ENCODE data around the gene FOXB1.

FOXB1 gene

DNA sequence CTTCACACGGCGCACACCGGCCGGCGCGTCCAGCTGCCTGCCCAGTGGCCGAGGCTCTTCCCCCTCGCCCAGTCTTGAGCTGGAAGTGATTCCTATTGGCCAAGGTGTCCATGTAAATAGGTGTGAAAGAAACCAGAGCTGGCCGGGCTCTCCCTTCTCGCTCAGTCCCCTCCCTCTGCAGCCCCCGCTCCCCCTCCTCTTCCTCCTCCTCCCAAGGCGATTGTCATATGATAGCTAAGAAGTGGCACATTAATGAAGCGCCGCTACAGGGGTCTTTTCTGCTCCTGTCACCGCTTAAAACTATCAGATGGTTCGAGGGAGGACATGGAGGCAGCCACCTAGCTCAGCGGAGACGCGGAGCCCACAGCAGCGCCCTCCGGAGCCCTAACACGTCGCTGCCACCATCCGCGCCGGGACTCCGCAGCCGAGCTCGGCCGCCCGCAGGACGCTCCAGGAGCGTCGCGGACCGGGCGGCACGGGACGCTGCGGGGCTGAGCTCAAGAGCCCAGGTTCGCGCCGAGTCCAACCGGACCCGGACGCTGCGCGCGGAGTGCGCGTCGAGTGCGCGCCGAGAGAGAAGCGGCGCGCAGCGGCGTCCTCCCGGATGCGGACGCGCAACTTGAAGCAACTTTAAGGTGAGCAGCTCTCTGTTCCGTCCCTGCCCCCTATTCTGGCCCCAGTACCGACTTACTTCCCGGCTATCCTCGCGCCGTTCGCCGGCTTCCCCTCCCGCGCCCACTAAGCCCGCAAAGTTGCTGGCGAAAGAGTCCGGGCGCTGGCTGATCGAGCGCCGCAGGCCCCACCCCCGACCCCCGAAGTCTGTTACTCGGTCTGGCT lies at the start of gene FOXB1:
FOXB1 (plus strand) TSS at position 303 of the 837 bp plus-strand sequence. CDS start 653 bp downstream, outside the sequence.
- DNase-seq = peak in 1 of 56 donors; percentile 29

DNA sequence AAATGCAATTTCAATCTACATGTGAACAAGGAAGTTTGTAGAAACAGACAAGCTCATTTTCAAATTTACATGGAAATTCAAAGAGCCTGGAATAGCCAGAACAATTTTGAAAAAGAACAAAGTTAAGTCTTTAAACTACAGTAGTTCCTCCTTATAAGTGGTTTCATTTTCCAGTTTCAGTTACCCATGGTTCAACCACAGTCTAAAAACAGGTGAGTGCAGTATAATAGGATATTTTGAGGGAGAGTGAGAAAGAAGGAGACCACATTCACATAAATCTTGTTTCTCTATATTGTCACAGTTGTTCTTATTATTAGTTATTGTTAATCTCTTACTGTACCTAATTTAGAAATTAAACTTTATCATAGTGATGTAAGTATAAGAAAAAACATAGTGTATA lies 45.8 kb upstream of the FOXB1 start:
- no peak for DNase-seq

DNA sequence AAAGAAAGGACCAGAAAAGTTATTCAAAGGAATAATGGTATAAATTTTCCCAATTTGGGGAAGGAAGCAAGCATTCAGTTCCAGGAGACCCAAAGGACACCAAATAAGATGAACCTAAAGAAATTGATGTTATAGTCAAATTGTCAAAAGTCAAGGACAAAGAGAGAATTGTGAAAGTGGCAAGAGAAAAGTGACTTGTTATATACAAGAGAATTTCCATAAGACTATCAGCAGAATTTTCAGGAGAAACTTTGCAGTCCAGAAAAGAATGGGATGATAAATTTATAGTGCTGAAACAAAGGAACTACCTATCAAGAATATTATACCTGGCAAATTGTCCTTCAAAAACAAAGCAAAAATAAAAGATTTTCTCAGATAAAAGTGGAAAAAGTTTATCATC lies 43.8 kb upstream of the FOXB1 start:
- no peak for DNase-seq

DNA sequence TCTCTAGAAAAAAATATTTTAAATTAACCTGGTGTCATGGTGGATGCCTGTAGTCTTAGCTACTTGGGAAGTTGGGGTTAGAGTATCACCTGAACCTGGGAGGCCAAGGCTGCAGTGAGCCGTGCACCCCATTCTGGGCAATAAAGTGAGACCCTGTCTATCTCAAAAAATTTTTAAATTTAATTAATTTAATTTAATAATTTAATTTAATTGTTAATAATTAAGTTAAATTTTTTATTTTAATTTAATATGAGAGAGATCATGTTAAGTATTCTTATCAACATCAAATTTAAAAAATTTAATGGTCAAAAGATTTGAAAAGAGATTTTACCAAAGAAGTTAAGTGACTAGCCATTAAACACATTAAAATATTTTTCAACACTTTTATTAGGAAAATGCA lies 40.8 kb upstream of the FOXB1 start:
- DNase-seq = no peak

DNA sequence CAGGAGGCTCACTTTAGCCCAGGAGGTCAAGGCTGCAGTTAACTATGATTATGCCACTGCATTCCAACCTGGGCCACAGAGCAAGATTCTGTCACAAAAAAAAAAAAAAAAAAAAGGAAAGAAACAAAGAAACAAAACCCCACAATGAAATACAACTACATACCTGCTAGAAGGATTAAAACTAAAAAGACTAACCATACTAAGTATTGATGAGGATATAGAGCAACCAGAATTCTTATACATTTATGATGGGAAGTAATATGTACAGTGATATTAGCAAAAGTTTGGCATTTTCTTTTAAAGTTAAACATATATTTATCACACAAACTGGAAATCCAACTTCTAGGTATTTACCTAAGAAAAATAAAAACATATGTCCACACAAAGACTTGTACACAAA lies 40.2 kb upstream of the FOXB1 start:
- no peak for DNase-seq

DNA sequence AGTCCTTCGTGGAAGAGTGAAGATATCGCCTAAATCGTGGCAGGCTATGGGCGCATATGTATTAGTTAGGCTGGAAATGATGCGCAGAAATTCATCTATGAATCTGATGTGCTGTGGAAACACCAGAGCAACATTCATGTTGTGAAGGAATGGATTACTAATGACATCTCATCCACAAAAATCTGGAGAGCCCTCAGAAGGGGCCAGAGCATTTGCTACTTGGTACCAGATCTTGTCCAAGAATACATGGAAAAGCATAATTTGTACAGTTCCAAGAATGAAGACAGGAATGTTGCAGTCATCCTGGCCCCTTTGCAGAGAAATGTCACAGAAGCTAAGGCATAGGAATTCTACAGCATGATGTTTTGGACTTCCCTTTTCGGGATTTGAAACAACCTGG lies 38.4 kb upstream of the FOXB1 start:
- no peak for DNase-seq

DNA sequence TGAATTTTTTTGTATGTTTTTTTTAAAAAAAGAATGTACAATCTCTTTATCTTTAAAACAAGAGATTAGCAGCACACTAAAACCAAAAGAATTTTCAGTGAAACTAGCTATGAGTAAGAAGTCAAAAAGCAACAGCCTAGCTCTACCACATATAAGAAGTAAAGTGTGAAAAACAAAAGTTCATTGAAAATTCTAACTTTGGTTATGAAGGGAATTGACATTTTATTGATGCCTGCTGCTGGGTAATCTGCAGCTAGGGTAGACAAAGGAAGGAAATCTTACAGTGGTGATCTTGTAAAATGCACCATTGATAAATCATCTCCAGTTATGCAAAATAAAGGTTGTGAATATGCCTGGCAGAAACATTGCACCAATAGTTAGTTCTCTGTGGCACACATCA lies 37.8 kb upstream of the FOXB1 start:
- no peak for DNase-seq

DNA sequence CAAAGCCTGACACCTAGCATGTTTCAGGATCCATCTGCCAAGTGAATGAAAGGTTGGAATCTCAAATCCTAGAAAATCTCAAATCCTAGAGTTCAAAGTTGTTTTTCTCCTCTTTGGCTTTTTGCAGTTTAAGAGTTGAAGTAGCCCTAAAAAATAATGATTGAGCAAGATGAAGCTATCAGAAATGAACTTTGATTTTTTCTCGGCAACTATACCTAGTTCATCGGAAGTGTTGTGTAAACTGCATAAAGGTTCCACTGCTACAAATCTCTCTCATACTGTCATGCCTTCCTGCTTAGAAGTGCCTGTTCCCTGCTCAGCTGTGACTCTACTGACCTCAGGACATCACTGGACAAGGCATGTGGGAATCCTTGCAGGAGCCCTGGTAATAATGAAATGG lies 35.8 kb upstream of the FOXB1 start:
- no peak for DNase-seq

DNA sequence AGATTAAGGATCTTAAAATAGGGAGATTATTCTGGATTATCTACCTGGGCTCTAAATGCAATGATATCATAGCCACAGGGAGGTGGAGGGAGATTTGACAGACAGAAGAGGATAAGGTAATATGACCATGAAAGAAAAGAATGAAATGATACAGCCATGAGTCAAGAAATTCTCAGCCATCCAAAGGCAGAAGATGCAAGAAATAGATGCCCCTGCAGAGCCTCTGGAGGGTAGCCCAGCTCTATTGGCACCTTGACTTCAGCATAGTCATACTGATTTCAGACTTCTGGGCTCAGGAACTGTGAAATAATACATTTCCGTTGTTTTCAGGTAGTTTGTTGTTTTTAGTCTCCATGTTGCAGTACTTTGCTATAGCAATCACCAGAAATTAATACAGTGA lies 31.9 kb upstream of the FOXB1 start:
- DNase-seq = no peak

DNA sequence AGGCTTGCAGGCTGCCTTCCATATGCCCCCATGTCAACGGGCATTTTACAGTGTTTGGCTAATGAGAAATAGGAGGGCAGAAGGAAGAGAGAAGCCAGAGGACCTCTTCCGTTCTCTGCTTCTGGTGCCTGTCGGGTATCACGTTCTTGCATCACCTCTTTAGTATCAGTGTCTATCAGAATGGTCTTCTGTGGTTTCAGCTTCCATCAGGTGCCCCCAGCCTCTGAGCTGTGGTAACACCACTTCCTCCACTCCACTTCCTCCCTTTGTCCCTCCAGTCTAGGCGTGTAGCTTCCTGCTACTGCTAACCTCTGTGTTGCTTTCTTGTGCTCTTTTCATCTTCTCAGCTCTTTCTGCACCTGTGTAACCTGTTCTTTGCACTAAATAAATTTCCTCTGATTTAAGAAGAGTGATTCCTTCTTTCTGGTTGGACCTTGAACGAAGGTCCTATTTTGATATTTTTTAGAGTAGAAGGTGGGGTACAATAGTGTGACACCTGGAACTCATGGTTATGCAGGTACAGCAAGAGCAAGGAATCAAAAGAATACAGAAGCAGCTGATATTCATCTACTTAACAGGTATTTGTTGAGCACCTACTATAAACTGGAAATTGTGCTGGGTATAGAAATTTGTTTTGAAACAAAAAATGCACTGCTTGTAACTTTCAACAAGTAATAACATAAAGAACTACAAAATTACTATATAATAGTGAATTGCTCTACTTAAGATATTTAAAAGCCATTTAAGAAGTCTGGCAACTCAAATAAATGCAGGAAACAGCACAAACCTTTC lies 27.4 kb upstream of the FOXB1 start:
- no peak for DNase-seq

DNA sequence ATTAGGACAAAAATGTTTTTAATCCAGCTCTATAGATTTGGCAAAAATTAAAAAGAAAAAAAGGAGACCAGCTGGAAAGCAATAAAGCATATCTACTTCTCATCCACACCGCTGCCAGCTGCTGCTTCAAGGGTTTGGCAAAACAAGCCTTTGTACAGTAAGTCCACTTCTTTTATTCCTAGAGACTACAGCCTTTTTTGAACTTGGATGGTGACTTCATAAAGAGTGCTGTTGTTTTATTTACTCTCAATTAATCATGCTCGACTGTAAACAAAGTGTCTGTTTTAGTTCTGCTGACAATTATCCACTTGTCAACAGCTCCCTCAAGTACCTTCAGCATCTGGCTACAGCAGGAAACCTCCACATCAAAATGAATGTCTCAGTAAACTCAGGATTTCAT lies 12.3 kb upstream of the FOXB1 start:
- DNase-seq = no peak

DNA sequence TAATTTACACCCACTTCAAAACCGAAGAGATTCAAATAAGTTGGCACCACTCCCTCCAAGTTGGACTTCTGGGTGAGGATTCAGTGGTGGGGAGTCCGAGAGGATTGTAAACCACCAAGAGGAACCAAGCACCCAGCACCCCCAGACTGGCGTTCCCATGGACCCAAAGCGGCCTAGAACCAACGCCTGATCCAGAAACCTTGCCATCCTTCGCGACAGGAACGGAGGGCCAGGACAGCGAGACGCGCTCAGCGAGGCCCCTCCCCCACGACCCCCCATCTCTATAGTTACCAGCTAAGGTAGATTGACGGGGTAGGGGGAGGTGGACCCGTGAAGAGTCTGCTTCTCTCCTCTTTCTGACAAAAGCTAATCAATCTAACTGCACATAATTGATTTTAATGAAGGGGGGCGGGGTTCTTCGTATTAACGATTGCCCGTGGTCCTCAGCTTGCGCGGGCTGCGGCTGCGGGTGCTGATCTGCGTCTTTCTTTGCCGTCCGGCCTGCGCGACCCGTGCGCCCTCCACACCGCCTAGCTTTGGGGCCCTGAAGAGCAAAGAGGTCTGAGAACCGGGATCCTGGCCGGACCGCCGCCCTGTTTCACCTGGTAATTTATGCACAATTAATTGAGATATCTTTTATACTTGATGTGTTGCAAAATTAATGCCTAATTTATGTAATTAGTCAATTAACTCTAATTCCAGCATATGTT lies 10.9 kb upstream of the FOXB1 start:
- no peak for DNase-seq

DNA sequence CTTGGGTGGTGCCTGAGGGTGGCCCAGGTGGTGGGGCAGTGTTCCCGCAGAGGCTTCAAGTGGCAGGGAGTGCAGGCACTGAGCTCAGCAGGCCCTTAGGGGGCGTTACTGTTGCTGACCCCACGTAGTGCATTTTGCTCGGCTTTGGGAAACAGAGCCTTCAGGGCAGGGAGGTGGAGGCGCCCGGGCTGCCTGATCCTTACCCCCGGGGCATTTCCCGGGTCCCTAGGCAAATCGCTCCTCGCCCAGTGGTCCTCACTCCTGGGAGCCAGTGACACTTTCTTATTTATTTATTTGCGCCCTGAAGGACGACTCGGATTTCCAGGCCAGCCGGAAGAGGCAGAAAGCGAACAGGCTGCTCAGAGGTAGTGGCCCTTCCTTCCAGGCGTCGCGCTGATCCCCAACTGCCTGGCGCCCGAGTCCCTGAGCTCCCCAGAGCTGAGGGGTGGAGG lies 10.1 kb upstream of the FOXB1 start:
- DNase-seq = no peak

DNA sequence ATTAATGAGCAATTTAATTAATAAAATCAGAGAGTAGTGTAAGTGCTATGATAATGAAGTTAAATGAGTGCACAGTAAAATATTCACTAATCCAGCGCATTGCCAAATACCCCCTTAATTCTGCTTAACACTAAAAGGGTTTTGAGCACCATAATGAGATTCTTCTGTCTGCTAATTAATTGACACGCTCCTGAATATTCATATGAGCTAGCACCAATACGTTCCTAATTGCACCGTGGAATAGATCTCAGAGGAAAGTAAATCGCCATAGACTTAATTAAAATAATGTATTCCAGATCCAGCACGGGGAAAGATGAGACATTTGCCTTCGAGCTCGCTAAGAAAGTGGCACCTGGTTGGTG lies 9.6 kb upstream of the FOXB1 start:
- no peak for DNase-seq

DNA sequence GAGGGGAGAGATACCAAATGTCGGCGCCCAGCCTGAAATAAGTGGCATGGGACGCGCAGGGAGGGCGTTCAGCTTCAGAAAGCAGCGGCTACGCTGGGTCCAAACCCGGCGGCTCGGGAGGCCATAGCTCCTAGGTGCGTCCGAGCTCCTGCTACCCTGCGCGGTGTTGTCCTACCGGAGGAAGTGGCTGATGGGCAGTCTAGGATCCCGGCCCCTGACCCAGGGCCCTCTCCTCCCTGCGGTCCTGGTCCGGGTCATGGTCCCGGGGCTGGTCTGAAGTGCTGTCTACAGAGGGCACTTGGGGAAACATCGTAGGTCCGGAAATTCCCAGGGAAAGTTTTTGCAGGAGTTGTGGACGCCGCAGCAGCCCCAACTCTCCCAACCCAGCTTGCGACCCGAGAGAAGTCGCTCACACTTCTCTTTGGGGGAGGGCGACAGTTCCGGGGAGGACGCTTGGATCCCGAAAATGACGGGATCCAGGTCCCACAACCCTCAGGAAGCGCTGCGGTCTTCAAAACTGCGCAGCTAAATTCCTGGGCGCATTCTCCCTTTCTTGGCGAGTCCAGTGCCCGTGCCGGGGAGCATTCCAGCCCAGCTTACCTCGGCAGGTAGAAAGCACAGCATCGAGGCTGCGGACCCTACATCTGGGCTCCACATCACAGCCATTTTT lies 9.1 kb upstream of the FOXB1 start:
- DNase-seq = no peak

DNA sequence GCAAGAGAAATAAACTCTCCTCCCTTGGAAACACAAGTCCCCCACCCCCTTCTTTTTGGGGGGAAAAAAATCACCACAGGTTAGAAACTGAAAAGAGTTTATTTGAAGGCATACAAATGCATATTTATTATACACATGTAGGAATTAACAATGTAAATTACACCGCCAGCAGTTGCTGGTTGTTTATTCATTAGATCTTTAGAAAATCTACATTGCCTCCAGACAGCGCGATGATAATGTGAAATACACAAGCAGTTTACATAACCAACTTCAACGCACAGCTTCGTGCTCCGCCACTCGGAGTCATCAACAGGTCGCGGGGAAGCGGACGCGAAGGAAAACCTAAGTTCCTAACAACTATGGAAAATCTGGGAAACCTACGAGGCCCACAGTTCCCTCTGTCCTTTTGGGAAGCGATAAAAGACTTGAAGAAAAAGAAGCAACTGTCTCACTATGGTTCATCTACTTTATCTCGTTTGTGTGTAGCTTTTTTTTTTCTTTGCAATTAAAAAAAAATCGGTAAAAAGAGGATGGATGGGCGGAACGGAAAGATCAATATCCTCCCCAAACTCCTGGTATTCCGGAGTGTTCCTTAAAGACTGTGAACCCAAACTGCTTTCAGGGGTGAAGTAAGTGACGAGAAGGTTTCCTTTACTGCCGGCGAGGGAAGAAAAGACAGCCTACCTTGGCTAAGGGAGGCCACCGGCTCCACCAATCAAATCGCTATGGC lies 8.4 kb upstream of the FOXB1 start:
- no peak for DNase-seq

DNA sequence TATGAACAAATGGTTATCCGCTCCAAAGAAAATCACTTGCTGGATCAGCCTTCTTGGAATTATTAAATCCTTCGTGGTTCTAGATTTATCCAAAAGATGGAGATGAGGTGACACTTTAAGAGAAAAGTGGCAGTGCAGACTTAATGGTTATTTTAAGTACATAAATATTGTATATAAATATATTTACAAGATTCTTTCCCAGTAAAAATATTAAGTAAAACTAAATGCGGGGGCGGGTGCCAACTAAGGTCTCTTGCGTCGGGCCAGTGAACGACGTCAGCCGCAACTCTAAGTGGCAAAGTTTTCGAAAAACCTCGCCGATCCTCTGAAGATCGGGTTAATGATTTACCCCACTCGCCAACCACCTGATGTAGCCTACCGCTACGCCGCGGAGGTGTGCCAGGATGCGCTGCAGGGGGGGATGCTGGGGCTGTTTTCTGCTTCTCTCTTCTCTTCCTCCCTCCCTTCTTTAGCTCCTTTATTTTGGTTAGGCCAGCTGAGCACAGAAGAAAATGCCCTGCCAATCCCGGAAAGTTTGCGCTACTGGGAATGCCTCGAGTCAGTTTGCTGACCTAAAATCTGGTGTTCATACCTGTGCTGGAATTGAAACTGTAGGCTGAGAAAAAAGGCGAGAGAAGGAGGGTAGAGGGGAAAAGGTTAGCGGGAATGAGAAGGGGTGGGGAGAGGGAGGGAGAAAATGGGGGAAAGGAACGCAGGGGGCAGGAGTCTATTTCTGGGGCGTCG lies 7.6 kb upstream of the FOXB1 start:
- no peak for DNase-seq

DNA sequence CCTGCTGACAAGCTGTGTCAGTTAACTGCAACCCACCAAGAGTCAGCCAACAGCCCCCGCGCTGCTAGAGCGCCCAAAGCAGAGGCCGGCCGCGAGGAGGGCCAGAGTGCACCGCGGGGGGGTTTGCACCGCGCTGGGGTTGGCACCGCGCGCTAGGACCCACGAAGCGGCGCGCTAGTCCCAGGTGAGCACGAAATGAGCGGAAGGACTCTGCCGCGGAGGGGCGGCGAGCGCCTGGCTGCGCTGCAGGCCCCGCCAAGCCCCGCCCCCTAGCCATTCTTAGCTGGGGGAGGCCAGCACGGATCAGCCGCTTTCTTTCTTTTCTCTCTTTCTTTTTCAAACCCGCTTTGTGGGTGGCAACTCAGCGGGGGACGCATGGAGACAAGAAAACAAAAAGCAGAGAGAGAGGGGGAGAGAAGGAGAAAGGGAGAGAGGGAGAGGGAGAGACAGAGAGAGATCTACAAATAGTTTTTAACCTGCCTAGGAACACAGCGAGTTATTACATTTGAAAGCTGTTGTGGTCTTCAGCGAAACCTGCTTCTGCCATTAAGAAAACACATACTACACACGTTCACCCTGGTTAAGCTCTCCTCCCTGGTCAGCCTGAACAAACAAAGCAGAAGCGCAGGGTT lies 6.9 kb upstream of the FOXB1 start:
- no peak for DNase-seq

DNA sequence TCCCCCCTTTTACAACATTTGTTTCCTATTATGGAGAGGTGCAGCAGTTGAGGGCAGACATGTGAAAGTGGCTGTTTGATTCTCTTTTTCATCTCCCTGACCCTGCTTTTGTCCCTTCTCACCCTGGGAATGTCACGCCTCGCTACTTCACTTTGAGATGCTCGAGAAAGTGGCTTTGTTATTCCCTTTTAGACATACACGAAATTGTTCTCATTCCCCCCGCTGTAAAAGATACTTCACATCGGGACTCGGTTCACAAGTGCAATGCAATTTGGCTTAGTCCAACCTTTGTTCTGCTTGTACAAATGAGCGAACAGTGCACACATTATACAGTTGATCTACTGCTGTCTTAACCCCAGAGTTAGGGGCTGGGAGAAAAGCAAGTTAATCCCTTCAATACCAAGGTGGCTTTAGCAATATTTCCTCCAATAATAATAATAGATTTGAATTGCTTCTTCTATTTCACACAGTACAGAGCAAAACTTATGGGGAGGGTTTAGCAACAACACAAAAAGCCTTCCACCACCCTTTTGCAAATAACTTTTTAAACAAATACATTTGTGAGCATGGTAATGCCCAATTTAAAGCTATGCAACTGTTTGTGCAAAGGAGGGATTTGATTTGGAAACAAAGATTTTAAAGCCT lies 5.7 kb upstream of the FOXB1 start:
- no peak for DNase-seq
